K562 (cell line): ENCODE measurements around the gene NUFIP2. TPM values are rescaled to one million over a fixed set of nuclear protein-coding genes. Genes with fewer than 3 reads are reported as not detected.

Experiments used
- ADNP ChIP-seq: fragments of 200-800 bp; sonication (Bioruptor generic); IDR thresholded peaks from 2 replicates; pipeline ENCODE4 v1.6.1; 2016; ENCODE audit warnings: missing genetic modification characterization, missing compliant biosample characterization
- ATF7 ChIP-seq: fragments of 450-650 bp; IDR thresholded peaks from 2 replicates; pipeline ENCODE4 v1.7.1; 2014; ENCODE audit warnings: mild to moderate bottlenecking, moderate library complexity
- CHAMP1 ChIP-seq: fragments of 450-650 bp; IDR thresholded peaks from 2 replicates; pipeline ENCODE4 v1.6.1; 2016; ENCODE audit warnings: mild to moderate bottlenecking
- CHD2 ChIP-seq: IDR thresholded peaks from 2 replicates; pipeline ENCODE4 v1.6.1; 2011; ENCODE audit warnings: low read depth, low read length
- E2F3 ChIP-seq: fragments of 250-450 bp; sonication (Bioruptor Pico); IDR thresholded peaks from 2 replicates; pipeline ENCODE4 v1.4.0; 2020; ENCODE audit warnings: mild to moderate bottlenecking
- FOXK1 ChIP-seq: sonication (generic); formaldehyde crosslinking; IDR thresholded peaks from 2 replicates; pipeline ENCODE4 v1.8.0; 2022; ENCODE audit warnings: missing genetic modification reagents, mild to moderate bottlenecking, borderline replicate concordance
- HNRNPUL1 ChIP-seq: fragments of 200-400 bp; formaldehyde crosslinking; IDR thresholded peaks from 2 replicates; pipeline ENCODE4 v1.6.1; 2017; ENCODE audit warnings: low read length
- ID3 ChIP-seq, 2 experiments: fragments of 250-450 bp in 1 of 2; fragments of 450-650 bp in 1 of 2; sonication (Bioruptor Pico) in 1 of 2; IDR thresholded peaks; 2 replicates each; pipeline versions ENCODE4 v1.6.1 to v1.8.0; 2016 to 2021; ENCODE audit warnings: mild to moderate bottlenecking in 2 of 2, moderate library complexity in 2 of 2, missing compliant biosample characterization in 1 of 2, missing genetic modification characterization in 1 of 2
- JUNB ChIP-seq: fragments of 450-650 bp; formaldehyde crosslinking; conservative IDR thresholded peaks from 2 replicates; pipeline ENCODE4 v1.4.0; 2020; ENCODE audit warnings: mild to moderate bottlenecking
- NBN ChIP-seq: fragments of 450-650 bp; IDR thresholded peaks from 2 replicates; pipeline ENCODE4 v1.6.1; 2016; ENCODE audit warnings: low read depth, mild to moderate bottlenecking
- NFIC ChIP-seq: fragments of 450-650 bp; IDR thresholded peaks from 2 replicates; pipeline ENCODE4 v1.6.1; 2017; ENCODE audit warnings: mild to moderate bottlenecking, inconsistent platforms
- NRF1 ChIP-seq, 2 experiments: fragments of 450-650 bp; IDR thresholded peaks in 1 of 2; conservative IDR thresholded peaks in 1 of 2; 2 replicates each; pipeline ENCODE4 v1.6.1; 2014; ENCODE audit warnings: mild to moderate bottlenecking in 2 of 2
- PCBP2 ChIP-seq: fragments of 200-400 bp; formaldehyde crosslinking; IDR thresholded peaks from 2 replicates; pipeline ENCODE4 v1.6.1; 2018; ENCODE audit warnings: low read length, low read depth, mild to moderate bottlenecking, moderate library complexity; ENCODE audit not compliant: poor library complexity, severe bottlenecking
- PHF21A ChIP-seq: fragments of 450-650 bp; IDR thresholded peaks from 2 replicates; pipeline ENCODE4 v1.6.1; 2017; ENCODE audit warnings: low read depth, borderline replicate concordance
- SMAD1 ChIP-seq: fragments of 150-350 bp; IDR thresholded peaks from 2 replicates; pipeline ENCODE4 v1.6.1; 2014; ENCODE audit warnings: low read length, low read depth; ENCODE audit not compliant: partially characterized antibody
- SUPT5H ChIP-seq: fragments of 450-650 bp; IDR thresholded peaks from 2 replicates; pipeline ENCODE4 v1.6.1; 2016
- TARDBP ChIP-seq: fragments of 450-650 bp; IDR thresholded peaks from 2 replicates; pipeline ENCODE4 v1.6.1; 2016
- ZFPM2 ChIP-seq: fragments of 250-450 bp; sonication (Bioruptor Pico); IDR thresholded peaks from 2 replicates; pipeline ENCODE4 v1.5.1; 2022; ENCODE audit warnings: mild to moderate bottlenecking
- ZNF239 ChIP-seq: fragments of 250-450 bp; sonication (Bioruptor Pico); IDR thresholded peaks from 2 replicates; pipeline ENCODE4 v1.4.0; 2020; ENCODE audit warnings: mild to moderate bottlenecking
- polyA plus RNA-seq, 8 experiments: library from polyadenylated mRNA; depleted of rRNA in 4 of 8; stranded (reverse) in 5 of 8; unstranded in 3 of 8; fragments of >200 nt; fragmentation: Nextera tagmentation in 2 of 8; fragmentation: Illumina TruSeq in 1 of 8; extraction: Ambion mirVana in 2 of 8; extraction: Trizol in 1 of 8; gene quantifications; 2 replicates each; pipeline versions ENCODE4 v1.2.1 to v1.2.3, GENCODE V29; 2011 to 2014; ENCODE audit warnings: inconsistent platforms in 1 of 8, missing spikeins in 1 of 8
- total RNA-seq, 7 experiments: library from RNA; depleted of rRNA in 6 of 7; stranded (reverse); fragments of >200 nt in 6 of 7; fragmentation: Illumina TruSeq in 2 of 7; extraction: Trizol in 2 of 7; gene quantifications; 2 replicates each; pipeline versions ENCODE4 v1.2.1 to v1.2.3, GENCODE V29; 2011 to 2021; ENCODE audit warnings: low replicate concordance in 1 of 7
- TF ChIP-seq, protein P1 (sequence below): sonication (generic); formaldehyde crosslinking; IDR thresholded peaks from 2 replicates; pipeline ENCODE4 v1.8.0; 2022; ENCODE audit warnings: missing genetic modification reagents, mild to moderate bottlenecking, borderline replicate concordance
- TF ChIP-seq, protein P2 (sequence below): fragments of 450-650 bp; formaldehyde crosslinking; IDR thresholded peaks from 2 replicates; pipeline ENCODE4 v1.4.0; 2020; ENCODE audit warnings: mild to moderate bottlenecking, moderate library complexity
- TF ChIP-seq, protein P3 (sequence below): sonication (generic); formaldehyde crosslinking; IDR thresholded peaks from 2 replicates; pipeline ENCODE4 v1.8.0; 2023; ENCODE audit warnings: mild to moderate bottlenecking, missing genetic modification reagents

Gene NUFIP2
- total and polyA plus RNA-seq, 9 of the 15 experiments (the other 6 are each of a cell fraction or from before 2014, with no cell fraction given) = 4.9 to 40.7 (median 18.5) TPM

DNA sequence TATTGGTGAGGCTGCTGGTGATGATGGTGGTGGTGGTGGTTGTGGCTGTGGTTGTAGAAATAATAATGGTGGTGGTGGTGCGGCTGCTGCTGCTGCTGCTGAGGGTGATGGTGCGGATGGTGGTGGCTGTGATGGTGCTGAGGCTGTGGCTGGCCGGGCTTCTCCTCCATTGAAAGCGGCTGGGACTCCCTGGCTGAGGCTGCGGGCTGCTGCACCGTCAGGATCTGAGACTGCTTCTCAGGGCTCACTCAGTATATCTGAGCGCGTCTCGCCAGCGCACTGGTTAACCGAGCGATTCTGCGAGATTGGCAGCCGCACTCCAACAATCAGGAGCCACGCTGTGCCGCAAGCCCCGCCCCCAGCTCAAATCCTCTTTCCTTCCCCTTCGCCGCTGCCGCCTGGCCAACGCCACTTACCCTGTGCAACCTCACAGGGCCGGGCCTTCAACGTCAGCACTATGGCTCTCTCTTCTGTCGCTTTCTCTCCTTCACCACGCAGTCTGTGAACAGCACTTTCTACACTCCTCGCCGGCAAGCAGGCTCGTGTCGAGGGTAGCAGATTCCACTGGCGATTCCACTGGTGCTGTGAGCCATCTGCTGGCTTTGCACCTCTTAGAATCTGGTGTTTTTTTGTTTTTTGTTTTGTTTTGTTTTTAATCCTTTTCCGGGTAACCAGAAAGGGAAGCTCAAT lies at the start of gene NUFIP2 (continued):
- TF ChIP-seq ZNF239 (CRISPR knock-in tag) (no peak; the same call in 1 of the 2 replicates), NBN (peak; percentile 75), PCBP2 (no peak), TARDBP (peak; percentile 89), E2F3 (CRISPR knock-in tag) (no peak), SUPT5H (peak; percentile 99), JUNB (CRISPR knock-in tag) (no peak), FOXK1 (CRISPR knock-in tag) (no peak), ZFPM2 (no peak), NFIC (peak; percentile 67), ID3 (CRISPR knock-in tag; IDR thresholded peaks at IDR 0.05) (no peak), ID3 (tag; IDR thresholded peaks at IDR 0.05) (no peak), NRF1 (conservative IDR thresholded peaks at IDR 0.05 in 1 of 2, IDR thresholded peaks at IDR 0.05 in 1 of 2) (peak; percentile 83 to 86), ATF7 (peak; percentile 91), CHAMP1 (no peak), HNRNPUL1 (no peak), CHD2 (0 out of 2 replicates have a peak, but pooled peaks have one; percentile 66), PHF21A (no peak), SMAD1 (peak; percentile 84), ADNP (tag) (no peak)
- TF ChIP-seq, protein P1, sequence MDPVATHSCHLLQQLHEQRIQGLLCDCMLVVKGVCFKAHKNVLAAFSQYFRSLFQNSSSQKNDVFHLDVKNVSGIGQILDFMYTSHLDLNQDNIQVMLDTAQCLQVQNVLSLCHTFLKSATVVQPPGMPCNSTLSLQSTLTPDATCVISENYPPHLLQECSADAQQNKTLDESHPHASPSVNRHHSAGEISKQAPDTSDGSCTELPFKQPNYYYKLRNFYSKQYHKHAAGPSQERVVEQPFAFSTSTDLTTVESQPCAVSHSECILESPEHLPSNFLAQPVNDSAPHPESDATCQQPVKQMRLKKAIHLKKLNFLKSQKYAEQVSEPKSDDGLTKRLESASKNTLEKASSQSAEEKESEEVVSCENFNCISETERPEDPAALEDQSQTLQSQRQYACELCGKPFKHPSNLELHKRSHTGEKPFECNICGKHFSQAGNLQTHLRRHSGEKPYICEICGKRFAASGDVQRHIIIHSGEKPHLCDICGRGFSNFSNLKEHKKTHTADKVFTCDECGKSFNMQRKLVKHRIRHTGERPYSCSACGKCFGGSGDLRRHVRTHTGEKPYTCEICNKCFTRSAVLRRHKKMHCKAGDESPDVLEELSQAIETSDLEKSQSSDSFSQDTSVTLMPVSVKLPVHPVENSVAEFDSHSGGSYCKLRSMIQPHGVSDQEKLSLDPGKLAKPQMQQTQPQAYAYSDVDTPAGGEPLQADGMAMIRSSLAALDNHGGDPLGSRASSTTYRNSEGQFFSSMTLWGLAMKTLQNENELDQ (CRISPR knock-in tag) = peak; percentile 52; the same call in 1 of the 2 replicates
- TF ChIP-seq, protein P2, sequence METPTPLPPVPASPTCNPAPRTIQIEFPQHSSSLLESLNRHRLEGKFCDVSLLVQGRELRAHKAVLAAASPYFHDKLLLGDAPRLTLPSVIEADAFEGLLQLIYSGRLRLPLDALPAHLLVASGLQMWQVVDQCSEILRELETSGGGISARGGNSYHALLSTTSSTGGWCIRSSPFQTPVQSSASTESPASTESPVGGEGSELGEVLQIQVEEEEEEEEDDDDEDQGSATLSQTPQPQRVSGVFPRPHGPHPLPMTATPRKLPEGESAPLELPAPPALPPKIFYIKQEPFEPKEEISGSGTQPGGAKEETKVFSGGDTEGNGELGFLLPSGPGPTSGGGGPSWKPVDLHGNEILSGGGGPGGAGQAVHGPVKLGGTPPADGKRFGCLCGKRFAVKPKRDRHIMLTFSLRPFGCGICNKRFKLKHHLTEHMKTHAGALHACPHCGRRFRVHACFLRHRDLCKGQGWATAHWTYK = peak; percentile 73
- TF ChIP-seq, protein P3, sequence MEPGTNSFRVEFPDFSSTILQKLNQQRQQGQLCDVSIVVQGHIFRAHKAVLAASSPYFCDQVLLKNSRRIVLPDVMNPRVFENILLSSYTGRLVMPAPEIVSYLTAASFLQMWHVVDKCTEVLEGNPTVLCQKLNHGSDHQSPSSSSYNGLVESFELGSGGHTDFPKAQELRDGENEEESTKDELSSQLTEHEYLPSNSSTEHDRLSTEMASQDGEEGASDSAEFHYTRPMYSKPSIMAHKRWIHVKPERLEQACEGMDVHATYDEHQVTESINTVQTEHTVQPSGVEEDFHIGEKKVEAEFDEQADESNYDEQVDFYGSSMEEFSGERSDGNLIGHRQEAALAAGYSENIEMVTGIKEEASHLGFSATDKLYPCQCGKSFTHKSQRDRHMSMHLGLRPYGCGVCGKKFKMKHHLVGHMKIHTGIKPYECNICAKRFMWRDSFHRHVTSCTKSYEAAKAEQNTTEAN = no peak
